HepG2 (cell line): ENCODE measurements around the gene IRAK2. TPM values are rescaled to one million over a fixed set of nuclear protein-coding genes. Genes with fewer than 3 reads are reported as not detected.

Experiments
- BRF2 ChIP-seq: sonication (generic); formaldehyde crosslinking; IDR thresholded peaks from 2 replicates; pipeline ENCODE4 v1.8.1; 2022; ENCODE audit warnings: mild to moderate bottlenecking, missing genetic modification reagents
- CSRNP1 ChIP-seq: sonication (generic); formaldehyde crosslinking; IDR thresholded peaks from 2 replicates; pipeline ENCODE4 v1.8.1; 2023; ENCODE audit warnings: mild to moderate bottlenecking, missing genetic modification reagents
- IRX3 ChIP-seq: sonication (generic); formaldehyde crosslinking; IDR thresholded peaks from 2 replicates; pipeline ENCODE4 v1.8.1; 2023; ENCODE audit warnings: mild to moderate bottlenecking, low read depth, missing genetic modification reagents, borderline replicate concordance
- NKX3-1 ChIP-seq: sonication (generic); formaldehyde crosslinking; IDR thresholded peaks from 2 replicates; pipeline ENCODE4 v1.5.0; 2020; ENCODE audit warnings: missing genetic modification reagents
- PRMT3 ChIP-seq: sonication (generic); formaldehyde crosslinking; IDR thresholded peaks from 2 replicates; pipeline ENCODE4 v1.8.1; 2022; ENCODE audit warnings: low read depth, mild to moderate bottlenecking, moderate library complexity, missing genetic modification reagents, borderline replicate concordance
- RERE ChIP-seq: IDR thresholded peaks from 2 replicates; pipeline ENCODE4 v1.6.1; 2016; ENCODE audit warnings: low read depth, missing genetic modification reagents, missing compliant biosample characterization
- RNF2 ChIP-seq: fragments of 450-650 bp; conservative IDR thresholded peaks from 2 replicates; pipeline ENCODE4 v1.6.1; 2016; ENCODE audit warnings: low read depth
- SNAPC2 ChIP-seq: sonication (generic); formaldehyde crosslinking; IDR thresholded peaks from 2 replicates; pipeline ENCODE4 v1.8.1; 2022; ENCODE audit warnings: mild to moderate bottlenecking, missing genetic modification reagents
- TBX3 ChIP-seq: fragments of 450-650 bp; IDR thresholded peaks from 2 replicates; pipeline ENCODE4 v1.6.1; 2017; ENCODE audit warnings: antibody characterized with exemption, mild to moderate bottlenecking, inconsistent platforms, borderline replicate concordance
- TGIF2 ChIP-seq: IDR thresholded peaks from 2 replicates; pipeline ENCODE4 v1.6.1; 2016; ENCODE audit warnings: control low read depth, missing compliant biosample characterization
- ZFP62 ChIP-seq: sonication (generic); formaldehyde crosslinking; IDR thresholded peaks from 2 replicates; pipeline ENCODE4 v1.4.0; 2020; ENCODE audit warnings: missing genetic modification reagents
- ZNF142 ChIP-seq: sonication (generic); formaldehyde crosslinking; IDR thresholded peaks from 2 replicates; pipeline ENCODE4 v1.4.0; 2020; ENCODE audit warnings: missing genetic modification reagents
- ZNF251 ChIP-seq: sonication (generic); formaldehyde crosslinking; IDR thresholded peaks from 2 replicates; pipeline ENCODE4 v1.9.0; 2021; ENCODE audit warnings: mild to moderate bottlenecking, missing genetic modification reagents
- ZNF839 ChIP-seq: sonication (generic); formaldehyde crosslinking; IDR thresholded peaks from 2 replicates; pipeline ENCODE4 v1.4.0; 2020; ENCODE audit warnings: missing genetic modification reagents, mild to moderate bottlenecking, borderline replicate concordance
- polyA plus RNA-seq, 8 experiments: library from polyadenylated mRNA; depleted of rRNA in 3 of 8; stranded (reverse) in 7 of 8; unstranded in 1 of 8; fragments of >200 nt; fragmentation: Illumina TruSeq in 4 of 8; extraction: Trizol in 4 of 8; gene quantifications; 2 replicates each; pipeline versions ENCODE4 v1.2.1 to v1.2.3, GENCODE V29; 2011 to 2016; ENCODE audit warnings: low read depth in 4 of 8, missing spikeins in 1 of 8, mixed read lengths in 1 of 8; ENCODE audit not compliant: insufficient read depth in 1 of 8
- total RNA-seq, 5 experiments: library from RNA; depleted of rRNA; stranded (reverse); fragments of >200 nt; fragmentation: Illumina TruSeq; extraction: Trizol; gene quantifications; 2 replicates each; pipeline ENCODE4 v1.2.3, GENCODE V29; 2016; ENCODE audit warnings: low read depth in 1 of 5

The IRAK2 gene
- total and polyA plus RNA-seq, 2 of the 13 experiments (the other 11 are each of a cell fraction or from before 2014, with no cell fraction given): 13.1 to 23.3 TPM

GRCh38 chr3:10224794-10225665, 60.3 kb downstream of the IRAK2 start (continued):
- TF ChIP-seq RERE (CRISPR knock-in tag): 0 out of 2 replicates have a peak, but pooled peaks have one; percentile 62
- no peak for TF ChIP-seq ZNF839 (CRISPR knock-in tag)
- TF ChIP-seq NKX3-1 (CRISPR knock-in tag): no peak
- no peak for TF ChIP-seq PRMT3 (CRISPR knock-in tag)
- TF ChIP-seq SNAPC2 (CRISPR knock-in tag): no peak
- TF ChIP-seq TBX3: no peak
- no peak for TF ChIP-seq BRF2 (CRISPR knock-in tag)
- TF ChIP-seq ZFP62: no peak
- peak; percentile 69 for TF ChIP-seq TGIF2 (CRISPR knock-in tag)
- no peak for TF ChIP-seq ZNF251 (CRISPR knock-in tag)
- no peak for TF ChIP-seq CSRNP1 (CRISPR knock-in tag)
- no peak for TF ChIP-seq IRX3 (CRISPR knock-in tag)
- TF ChIP-seq RNF2: no peak
- TF ChIP-seq ZNF142 (CRISPR knock-in tag): no peak
